Neuronal stem cell (in vitro differentiated cells): ENCODE measurements around the gene LASP1.
"Not testable (repeated sequence)": the region's sequence is repeated elsewhere in the genome, so short reads cannot be mapped to it uniquely, and the experiment has no call there.

ENCODE experiments used
- DNase-seq: peaks from one replicate; pipeline ENCODE4 v3.0.0-alpha.2; 2013; ENCODE audit warnings: low spot score
- H2AFZ ChIP-seq: one replicate; pipeline ENCODE4 v1.6.1; 2013; ENCODE audit warnings: mild to moderate bottlenecking, low read length, inconsistent platforms
- H2AK5ac ChIP-seq: 2 replicates; pipeline ENCODE4 v1.6.1; 2013; ENCODE audit warnings: low read depth, mild to moderate bottlenecking, inconsistent platforms, low read length, moderate library complexity, mixed read lengths
- H2BK120ac ChIP-seq: 2 replicates; pipeline ENCODE4 v1.6.1; 2013; ENCODE audit warnings: low read depth, mild to moderate bottlenecking, inconsistent platforms, low read length, moderate library complexity, mixed read lengths
- H2BK12ac ChIP-seq: one replicate; pipeline ENCODE4 v1.6.1; 2013; ENCODE audit warnings: low read length, inconsistent platforms
- H2BK15ac ChIP-seq: 2 replicates; pipeline ENCODE4 v1.6.1; 2013; ENCODE audit warnings: mild to moderate bottlenecking, low read length, inconsistent platforms, mixed read lengths
- H2BK5ac ChIP-seq: one replicate; pipeline ENCODE4 v1.6.1; 2013; ENCODE audit warnings: inconsistent platforms, mild to moderate bottlenecking, low read length, moderate library complexity
- H3K14ac ChIP-seq: one replicate; pipeline ENCODE4 v1.6.1; 2013; ENCODE audit warnings: low read length, inconsistent platforms
- H3K18ac ChIP-seq: 2 replicates; pipeline ENCODE4 v1.6.1; 2013; ENCODE audit warnings: low read length, inconsistent platforms
- H3K23ac ChIP-seq: 2 replicates; pipeline ENCODE4 v1.6.1; 2013; ENCODE audit warnings: low read depth, mild to moderate bottlenecking, mixed read lengths, low read length, inconsistent platforms; ENCODE audit not compliant: poor library complexity
- H3K27ac ChIP-seq: replicated peaks from 3 replicates; pipeline ENCODE4 v1.5.1; 2013; ENCODE audit warnings: low read length, inconsistent platforms
- H3K27me3 ChIP-seq, 3 experiments: 2 replicates each; pipeline ENCODE4 v1.6.1; 2013; ENCODE audit warnings: low read length in 3 of 3, mild to moderate bottlenecking in 2 of 3, inconsistent platforms in 1 of 3, low read depth in 1 of 3, mixed read lengths in 1 of 3, moderate library complexity in 1 of 3; ENCODE audit not compliant: control insufficient read depth in 3 of 3, insufficient read depth in 3 of 3
- H3K36me3 ChIP-seq, 2 donors: replicated peaks in 1 of 2; 2 replicates each; pipeline ENCODE4 v1.6.1; 2013; ENCODE audit warnings: low read length in 2 of 2; ENCODE audit not compliant: control insufficient read depth in 2 of 2, insufficient read depth in 2 of 2
- H3K4ac ChIP-seq: 2 replicates; pipeline ENCODE4 v1.6.1; 2013; ENCODE audit warnings: inconsistent platforms, mild to moderate bottlenecking, low read length, moderate library complexity
- H3K4me1 ChIP-seq, 2 donors: 1 replicate in 1 of 2; 2 replicates in 1 of 2; pipeline ENCODE4 v1.6.1; 2013; ENCODE audit warnings: low read length in 2 of 2, low read depth in 1 of 2; ENCODE audit not compliant: control insufficient read depth in 2 of 2, insufficient read depth in 1 of 2
- H3K4me2 ChIP-seq: one replicate; pipeline ENCODE4 v1.6.1; 2013; ENCODE audit warnings: mild to moderate bottlenecking, low read length, inconsistent platforms; ENCODE audit not compliant: insufficient read depth, poor library complexity, severe bottlenecking
- H3K4me3 ChIP-seq, 2 donors: 2 replicates each; pipeline ENCODE4 v1.5.1; 2013; ENCODE audit warnings: low read length in 2 of 2, mild to moderate bottlenecking in 2 of 2, inconsistent platforms in 1 of 2, moderate library complexity in 1 of 2
- H3K79me1 ChIP-seq: one replicate; pipeline ENCODE4 v1.6.1; 2013; ENCODE audit warnings: low read depth, mild to moderate bottlenecking, inconsistent platforms, low read length, moderate library complexity
- H3K9ac ChIP-seq: one replicate; pipeline ENCODE4 v1.6.1; 2013; ENCODE audit warnings: mild to moderate bottlenecking, low read depth, low read length, inconsistent platforms; ENCODE audit not compliant: poor library complexity
- H3K9me3 ChIP-seq, 2 donors: replicated peaks in 1 of 2; 2 replicates each; pipeline versions ENCODE3 to v1.6.1; 2013; ENCODE audit warnings: low read length in 2 of 2, mild to moderate bottlenecking in 2 of 2, inconsistent platforms in 1 of 2, low read depth in 1 of 2, mixed read lengths in 1 of 2, moderate library complexity in 1 of 2; ENCODE audit not compliant: control insufficient read depth in 2 of 2, insufficient read depth in 1 of 2
- H4K8ac ChIP-seq: one replicate; pipeline ENCODE4 v1.6.1; 2013; ENCODE audit warnings: low read depth, mild to moderate bottlenecking, inconsistent platforms, low read length, moderate library complexity
- H4K91ac ChIP-seq: one replicate; pipeline ENCODE4 v1.6.1; 2013; ENCODE audit warnings: low read length, low read depth, mild to moderate bottlenecking, inconsistent platforms; ENCODE audit not compliant: poor library complexity
- WGBS, 2 donors: extraction: QIAGEN DNeasy Blood & Tissue Kit; methylation state at CpG; one replicate each; pipeline ENCODE4 v1.1.7; 2013; ENCODE audit warnings: missing lambda C conversion rate in 2 of 2, mixed read lengths in 1 of 2; ENCODE audit not compliant: insufficient read length in 2 of 2, insufficient replicate concordance in 1 of 2; ENCODE audit errors: extremely low coverage in 2 of 2; 5-methylcytosine and 5-hydroxymethylcytosine counted together

LASP1 gene

GRCh38 chr17:38947189-38947588 is 77.3 kb downstream of the LASP1 start:
- Histone ChIP-seq H3K4ac (no peak overlapping the region), H3K79me1 (no peaks in the 10 kb centered on the region), H3K36me3 (no peaks in the 10 kb centered on the region), H2BK12ac (no peak overlapping the region), H2AFZ (no peak overlapping the region), H3K4me3 (no peak overlapping the region), H3K27me3 (no peaks in the 10 kb centered on the region), H4K91ac (no peak overlapping the region), H2BK15ac (no peak overlapping the region), H3K4me2 (no peak overlapping the region), H2BK5ac (no peak overlapping the region), H3K9me3 (no peaks in the 10 kb centered on the region), H3K14ac (no peak overlapping the region), H4K8ac (no peak overlapping the region), H3K9ac (no peak overlapping the region), H2BK120ac (no peak overlapping the region), H3K4me1 (no peaks in the 10 kb centered on the region), H2AK5ac (no peak overlapping the region), H3K27ac (no peak overlapping the region), H3K18ac (no peak overlapping the region), H3K23ac (no peak overlapping the region)
- WGBS, 2 donors, result no CpG with 5 or more reads among the region's 2 CpGs
- no peak for DNase-seq

DNA sequence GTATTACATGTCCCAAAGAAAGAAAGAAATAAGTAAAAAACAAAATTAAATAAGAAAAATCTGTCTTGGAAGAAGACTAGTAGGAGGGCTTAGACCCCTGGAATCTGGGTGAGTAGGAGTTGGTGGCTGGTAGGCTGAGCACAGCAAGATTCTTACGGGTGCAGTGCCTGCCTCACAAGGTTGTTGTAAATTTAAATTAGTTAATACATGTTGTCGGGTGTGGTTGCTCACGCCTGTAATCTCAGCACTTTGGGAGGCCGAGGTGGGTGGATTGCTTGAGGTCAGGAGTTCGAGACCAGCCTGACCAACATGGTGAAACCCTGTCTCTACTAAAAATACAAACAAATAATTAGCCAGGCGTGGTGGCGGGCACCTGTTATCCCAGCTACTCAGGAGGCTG is 83.9 kb downstream of the LASP1 start:
- not testable (repeated sequence) for H4K8ac ChIP-seq, H3K27me3 ChIP-seq, H3K4me3 ChIP-seq, H3K27ac ChIP-seq, H2BK120ac ChIP-seq, H2AFZ ChIP-seq, H3K9me3 ChIP-seq, DNase-seq, H3K4me2 ChIP-seq, H3K18ac ChIP-seq, H2BK5ac ChIP-seq, H3K4ac ChIP-seq, H2BK15ac ChIP-seq, H3K9ac ChIP-seq, H3K36me3 ChIP-seq, H3K14ac ChIP-seq, H2BK12ac ChIP-seq, H4K91ac ChIP-seq, H3K23ac ChIP-seq, H2AK5ac ChIP-seq, H3K4me1 ChIP-seq, H3K79me1 ChIP-seq
- no CpG with 5 or more reads among the region's 7 CpGs for WGBS, 2 donors

- Histone ChIP-seq H3K4ac (no peak overlapping the region), H3K23ac (no peak overlapping the region), H3K14ac (no peak overlapping the region), H2BK120ac (no peak overlapping the region), H3K4me2 (no peak overlapping the region), H3K79me1 (no peaks in the 10 kb centered on the region), H2BK12ac (no peak overlapping the region), H3K27ac (no peak overlapping the region), H3K18ac (no peak overlapping the region), H2BK5ac (no peak overlapping the region), H2BK15ac (no peak overlapping the region), H4K91ac (no peak overlapping the region), H2AFZ (no peak overlapping the region), H3K9me3 (no peaks in the 10 kb centered on the region), H3K4me3 (no peak overlapping the region), H3K9ac (no peak overlapping the region), H2AK5ac (no peak overlapping the region), H4K8ac (no peak overlapping the region), H3K27me3 (peaks cover 0 to 4% (median 0%) of the 10 kb centered on the region in 3 experiments), H3K36me3 (no peaks in the 10 kb centered on the region), H3K4me1 (no peaks in the 10 kb centered on the region)
- no peak for DNase-seq
- WGBS, 2 donors, result no CpG with 5 or more reads among the region's 1 CpG
Measured at GRCh38 chr17:38958326-38958725, 88.5 kb downstream of the LASP1 start.

DNA sequence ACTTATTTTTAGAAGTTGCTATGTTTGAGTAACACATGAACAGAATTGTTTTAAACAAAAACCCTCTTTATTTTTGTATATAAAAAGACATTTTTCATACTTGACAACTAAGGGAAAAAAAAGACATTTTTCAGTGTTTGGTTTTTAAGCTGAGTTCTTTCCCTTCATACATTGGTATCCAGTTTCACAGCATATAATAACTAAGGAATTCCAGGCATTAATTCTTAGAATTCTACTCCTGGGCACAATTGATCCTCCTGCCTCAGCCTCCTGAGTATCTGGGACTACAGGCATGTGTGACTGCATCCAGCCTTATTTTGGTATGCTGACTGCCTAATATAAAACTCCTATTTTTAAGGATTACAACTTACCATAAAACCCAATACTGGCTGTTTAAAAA is 88.9 kb downstream of the LASP1 start:
- no peak overlapping the region for H2AK5ac ChIP-seq
- no peak overlapping the region for H3K4me2 ChIP-seq
- no peaks in the 10 kb centered on the region for H3K36me3 ChIP-seq
- no peak overlapping the region for H3K9ac ChIP-seq
- no peak overlapping the region for H3K23ac ChIP-seq
- H4K8ac ChIP-seq, result no peak overlapping the region
- H3K9me3 ChIP-seq, result no peaks in the 10 kb centered on the region
- no peak overlapping the region for H2BK5ac ChIP-seq
- H3K4me1 ChIP-seq, result no peaks in the 10 kb centered on the region
- no peak overlapping the region for H3K14ac ChIP-seq
- H3K18ac ChIP-seq, result no peak overlapping the region
- no peak overlapping the region for H4K91ac ChIP-seq
- no peak overlapping the region for H3K4me3 ChIP-seq
- no peak overlapping the region for H2BK120ac ChIP-seq
- no peak overlapping the region for H2BK15ac ChIP-seq
- H3K27ac ChIP-seq, result no peak overlapping the region
- no peak for DNase-seq
- no peak overlapping the region for H3K4ac ChIP-seq
- no peaks in the 10 kb centered on the region for H3K79me1 ChIP-seq
- H2BK12ac ChIP-seq, result no peak overlapping the region
- H2AFZ ChIP-seq, result no peak overlapping the region
- H3K27me3 ChIP-seq, result peaks cover 0 to 4% (median 0%) of the 10 kb centered on the region in 3 experiments
